OCI-LY7 (cell line): Measurements from ENCODE around the gene TMEM184A.

Source experiments
- CTCF ChIP-seq: fragments of 200-600 bp; sonication (generic); conservative IDR thresholded peaks from 2 replicates; pipeline ENCODE4 v1.5.1; 2014; ENCODE audit warnings: mild to moderate bottlenecking, antibody characterized with exemption, low read length, moderate library complexity, mixed read lengths
- EZH2phosphoT487 ChIP-seq: fragments of 200-600 bp; sonication (generic); IDR thresholded peaks from 2 replicates; pipeline ENCODE4 v1.6.1; 2018; ENCODE audit warnings: low read depth, borderline replicate concordance, mild to moderate bottlenecking, mixed run types, antibody characterized with exemption, low read length, moderate library complexity, mixed read lengths

DNA sequence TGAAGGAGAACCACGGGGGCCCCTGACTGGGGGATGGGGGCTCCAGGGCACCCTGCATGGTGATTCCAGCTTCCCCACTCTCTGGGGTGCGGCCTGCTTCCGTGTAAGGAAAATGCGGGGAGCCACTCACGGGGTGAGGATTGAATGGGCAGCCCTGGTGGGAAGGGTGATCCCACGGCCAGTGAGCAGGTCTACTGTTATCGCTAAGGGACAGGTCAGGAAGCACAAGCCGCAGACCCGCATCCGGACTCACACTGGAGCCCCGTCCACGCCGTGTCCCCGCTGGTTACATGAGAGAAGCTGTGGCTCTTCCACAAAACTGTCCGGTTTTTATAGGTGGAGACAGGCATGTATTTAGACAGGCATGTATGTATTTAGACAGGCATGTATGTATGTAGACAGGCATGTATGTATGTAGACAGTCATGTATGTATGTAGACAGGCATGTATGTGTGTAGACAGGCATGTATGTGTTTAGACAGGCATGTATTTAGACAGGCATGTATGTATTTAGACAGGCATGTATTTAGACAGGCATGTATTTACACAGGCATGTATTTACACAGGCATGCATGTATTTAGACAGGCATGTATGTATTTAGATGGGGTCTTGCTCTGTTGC is 8.1 kb upstream of the TMEM184A start:
- no peak for TF ChIP-seq CTCF
- TF ChIP-seq EZH2phosphoT487: no peak
